GM18951 (cell line): ENCODE results near the gene SEC61A2.
"Not testable (repeated sequence)": the region's sequence is repeated elsewhere in the genome, so short reads cannot be mapped to it uniquely, and the experiment has no call there.

ENCODE experiments used
- POLR2A ChIP-seq: IDR thresholded peaks from 4 replicates; pipeline ENCODE4 v1.6.1; 2011; ENCODE audit warnings: mild to moderate bottlenecking; ENCODE audit not compliant: insufficient read length, insufficient read depth; ENCODE audit errors: extremely low read depth
- in situ Hi-C: fragments of 300-500 bp; cut with MboI; formaldehyde crosslinking; loops from one replicate; pipeline ENCODE4 v1.12.0; 2022; ENCODE audit warnings: low sequenced_read_pairs, mixed read lengths, inconsistent platforms; ENCODE audit not compliant: unreplicated experiment

SEC61A2 gene

GRCh38 chr10:12135631-12136030 is 6.2 kb downstream of the SEC61A2 start:
- in situ Hi-C loops = no loop called here
- no peak for TF ChIP-seq POLR2A

GRCh38 chr10:12140038-12140437 is 10.6 kb downstream of the SEC61A2 start:
- no peak for TF ChIP-seq POLR2A
- in situ Hi-C loops = no loop called here

- in situ Hi-C loops = no loop called here
- no peak for TF ChIP-seq POLR2A
Measured at GRCh38 chr10:12144538-12144937, 15.1 kb downstream of the SEC61A2 start.

GRCh38 chr10:12150163-12150562 is 20.7 kb downstream of the SEC61A2 start:
- no peak for TF ChIP-seq POLR2A
- in situ Hi-C loops = no loop called here

- in situ Hi-C loops = no loop called here
- TF ChIP-seq POLR2A = no peak
Measured at GRCh38 chr10:12154516-12154915, 25.0 kb downstream of the SEC61A2 start.

- in situ Hi-C loops = no loop called here
- no peak for TF ChIP-seq POLR2A
Measured at GRCh38 chr10:12156367-12157123, 27.1 kb downstream of the SEC61A2 start.

- TF ChIP-seq POLR2A = no peak
- in situ Hi-C loops = no loop called here
Measured at GRCh38 chr10:12158111-12158510, 28.6 kb downstream of the SEC61A2 start.

GRCh38 chr10:12160664-12161063 is 31.2 kb downstream of the SEC61A2 start:
- in situ Hi-C loops = no loop called here
- TF ChIP-seq POLR2A = no peak

GRCh38 chr10:12162927-12163326 is 33.5 kb downstream of the SEC61A2 start:
- no peak for TF ChIP-seq POLR2A
- in situ Hi-C loops = no loop called here

GRCh38 chr10:12164085-12164484 is 34.6 kb downstream of the SEC61A2 start:
- TF ChIP-seq POLR2A = no peak
- in situ Hi-C loops = no loop called here

- in situ Hi-C loops = no loop called here
- TF ChIP-seq POLR2A = no peak
Measured at GRCh38 chr10:12165036-12165435, 35.6 kb downstream of the SEC61A2 start.

GRCh38 chr10:12165999-12166775 is 36.7 kb downstream of the SEC61A2 start:
- in situ Hi-C loops = no loop called here
- no peak for TF ChIP-seq POLR2A

GRCh38 chr10:12171512-12171911 is 42.0 kb downstream of the SEC61A2 start:
- in situ Hi-C loops = not testable (repeated sequence)

- in situ Hi-C loops = no loop called here
- TF ChIP-seq POLR2A = no peak
Measured at GRCh38 chr10:12177642-12178041, 48.2 kb downstream of the SEC61A2 start.
